Measurements from ENCODE around the gene ADCY2.

Gene ADCY2

DNA sequence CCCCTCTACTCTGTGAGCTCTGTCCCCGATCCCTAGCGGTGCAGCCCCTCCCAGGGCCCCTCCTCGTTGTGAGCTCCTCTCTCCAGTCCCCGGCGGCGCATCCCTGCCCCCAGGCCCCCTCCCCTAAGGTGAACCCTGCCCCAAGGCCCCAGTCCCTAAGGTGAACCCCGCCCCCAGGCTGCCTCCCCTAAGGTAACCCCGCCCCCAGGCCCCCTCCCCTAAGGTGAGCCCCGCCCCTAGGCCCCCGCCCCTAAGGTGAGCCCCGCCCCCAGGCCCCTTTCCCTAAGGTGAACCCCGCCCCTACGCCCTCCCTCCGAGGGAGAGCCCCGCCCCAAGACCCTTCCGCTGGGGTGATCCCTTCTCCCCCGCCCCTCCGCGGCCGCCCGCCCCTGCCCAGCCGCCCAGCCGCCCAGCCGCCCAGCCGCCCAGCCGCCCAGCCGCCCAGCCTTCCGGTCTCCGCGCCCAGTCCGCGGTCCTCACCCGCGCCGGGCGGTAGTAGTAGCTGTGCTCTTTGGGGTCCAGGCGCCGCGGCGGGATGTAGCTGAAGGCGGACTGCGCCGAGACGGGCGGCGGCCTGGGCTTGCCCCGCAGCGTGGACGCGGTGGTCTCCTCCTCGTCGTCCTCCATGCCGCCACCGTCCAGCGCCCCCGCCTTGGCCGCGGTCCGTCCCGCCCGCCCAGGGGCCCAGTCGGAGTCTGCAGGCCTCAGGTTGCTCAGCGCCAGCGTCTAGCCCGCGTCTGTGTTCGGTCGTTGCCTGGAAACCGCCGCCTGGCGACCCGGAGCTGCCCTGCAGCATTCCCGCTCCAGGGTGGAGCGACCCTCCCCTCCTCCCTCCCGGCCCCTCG, 454.7 kb downstream of the ADCY2 start, which contains the start of gene CFAP90:
TSS of gene CFAP90 (minus strand) at position 739 of the 845 bp plus-strand sequence. CDS start at position 627, 112 bp downstream.
- TF ChIP-seq, protein P1, sequence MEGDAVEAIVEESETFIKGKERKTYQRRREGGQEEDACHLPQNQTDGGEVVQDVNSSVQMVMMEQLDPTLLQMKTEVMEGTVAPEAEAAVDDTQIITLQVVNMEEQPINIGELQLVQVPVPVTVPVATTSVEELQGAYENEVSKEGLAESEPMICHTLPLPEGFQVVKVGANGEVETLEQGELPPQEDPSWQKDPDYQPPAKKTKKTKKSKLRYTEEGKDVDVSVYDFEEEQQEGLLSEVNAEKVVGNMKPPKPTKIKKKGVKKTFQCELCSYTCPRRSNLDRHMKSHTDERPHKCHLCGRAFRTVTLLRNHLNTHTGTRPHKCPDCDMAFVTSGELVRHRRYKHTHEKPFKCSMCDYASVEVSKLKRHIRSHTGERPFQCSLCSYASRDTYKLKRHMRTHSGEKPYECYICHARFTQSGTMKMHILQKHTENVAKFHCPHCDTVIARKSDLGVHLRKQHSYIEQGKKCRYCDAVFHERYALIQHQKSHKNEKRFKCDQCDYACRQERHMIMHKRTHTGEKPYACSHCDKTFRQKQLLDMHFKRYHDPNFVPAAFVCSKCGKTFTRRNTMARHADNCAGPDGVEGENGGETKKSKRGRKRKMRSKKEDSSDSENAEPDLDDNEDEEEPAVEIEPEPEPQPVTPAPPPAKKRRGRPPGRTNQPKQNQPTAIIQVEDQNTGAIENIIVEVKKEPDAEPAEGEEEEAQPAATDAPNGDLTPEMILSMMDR (IDR thresholded peaks at IDR 0.05; ENCODE audit: borderline replicate concordance, insufficient read depth, low read depth, low read length) = no peak

DNA sequence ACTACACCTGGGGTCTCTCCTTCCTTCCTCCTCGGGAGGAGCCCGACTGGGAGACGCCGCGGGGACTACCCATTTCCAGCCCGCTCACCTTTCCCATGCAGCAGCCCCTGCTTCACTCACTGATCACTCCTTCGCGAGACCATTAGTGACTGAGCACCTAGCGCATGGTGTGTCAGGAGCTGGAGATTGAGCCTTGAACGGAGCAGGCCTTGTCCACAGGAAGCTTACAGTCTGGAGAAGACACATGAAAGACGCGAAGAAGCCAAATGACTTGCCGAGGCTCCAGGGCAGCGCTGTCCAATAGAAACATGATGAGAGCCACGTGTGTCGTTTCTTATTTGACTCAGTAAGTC, 455.3 kb downstream of the ADCY2 start:
- H3K4me3 ChIP-seq (ENCODE audit: low read depth, low read length) = no peak overlapping the region
- TF ChIP-seq, protein P1 (IDR thresholded peaks at IDR 0.05; ENCODE audit: borderline replicate concordance, insufficient read depth, low read depth, low read length) = no peak

More for the DNA sequence above, 454.7 kb downstream of the ADCY2 start, which contains the start of gene CFAP90:
- H3K4me3 ChIP-seq (ENCODE audit: low read depth, low read length) = no peak within 1 kb of the TSS

DNA sequence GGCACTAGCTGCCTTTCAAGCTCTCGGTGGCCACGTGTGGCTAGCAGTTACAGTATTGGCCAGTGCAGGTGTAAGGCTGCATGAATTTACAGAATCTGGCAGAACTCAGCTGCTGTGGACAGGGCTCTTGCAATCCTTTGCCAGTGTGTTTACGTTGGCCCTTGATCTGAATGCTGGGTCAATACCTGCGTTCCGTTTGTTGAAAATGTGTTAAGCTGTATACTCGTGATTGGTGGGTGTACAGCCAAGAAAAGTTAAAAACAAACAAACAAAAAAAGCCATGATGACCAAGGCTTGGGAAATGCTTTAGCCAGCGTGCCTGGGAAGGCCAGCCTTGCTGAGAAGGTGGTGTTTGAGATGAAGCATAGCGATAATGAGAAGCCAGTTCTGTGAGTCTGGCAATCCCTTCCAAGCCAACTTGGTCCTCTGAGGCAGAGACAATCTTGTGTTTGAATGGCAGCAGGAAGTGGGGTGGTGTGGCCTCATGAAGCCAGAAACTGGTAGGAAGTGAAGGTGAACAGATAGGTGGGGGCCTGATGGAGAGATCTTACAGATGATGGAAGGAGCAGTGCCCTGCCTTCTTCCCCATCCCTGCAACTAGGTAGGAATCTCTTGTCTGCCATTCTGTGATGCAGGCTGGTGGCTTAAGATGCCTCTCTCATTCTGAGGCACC, 455.8 kb downstream of the ADCY2 start:
- no peak overlapping the region for H3K4me3 ChIP-seq (ENCODE audit: low read depth, low read length)
- TF ChIP-seq, protein P1 (IDR thresholded peaks at IDR 0.05; ENCODE audit: borderline replicate concordance, insufficient read depth, low read depth, low read length) = no peak

DNA sequence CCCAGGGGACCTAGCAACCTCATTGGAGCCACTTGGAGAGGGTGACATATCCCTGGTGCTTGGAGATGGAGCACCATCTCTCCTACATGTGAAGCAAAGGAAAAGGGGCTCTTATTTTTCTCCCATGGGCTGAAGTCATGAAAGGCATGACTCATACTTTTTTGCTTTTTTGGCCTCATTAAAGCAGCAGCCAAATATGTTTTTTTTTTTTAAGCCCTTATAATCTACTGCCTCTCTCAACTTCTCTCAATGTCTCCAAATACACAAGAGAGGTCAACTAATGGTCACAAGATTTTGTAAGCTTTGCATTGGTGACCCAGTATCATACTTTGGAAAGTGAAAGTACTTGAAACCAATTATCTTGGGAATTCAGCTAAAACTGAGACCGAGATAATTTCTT, 456.6 kb downstream of the ADCY2 start:
- no peak overlapping the region for H3K4me3 ChIP-seq (ENCODE audit: low read depth, low read length)
- TF ChIP-seq, protein P1 (IDR thresholded peaks at IDR 0.05; ENCODE audit: borderline replicate concordance, insufficient read depth, low read depth, low read length) = no peak

DNA sequence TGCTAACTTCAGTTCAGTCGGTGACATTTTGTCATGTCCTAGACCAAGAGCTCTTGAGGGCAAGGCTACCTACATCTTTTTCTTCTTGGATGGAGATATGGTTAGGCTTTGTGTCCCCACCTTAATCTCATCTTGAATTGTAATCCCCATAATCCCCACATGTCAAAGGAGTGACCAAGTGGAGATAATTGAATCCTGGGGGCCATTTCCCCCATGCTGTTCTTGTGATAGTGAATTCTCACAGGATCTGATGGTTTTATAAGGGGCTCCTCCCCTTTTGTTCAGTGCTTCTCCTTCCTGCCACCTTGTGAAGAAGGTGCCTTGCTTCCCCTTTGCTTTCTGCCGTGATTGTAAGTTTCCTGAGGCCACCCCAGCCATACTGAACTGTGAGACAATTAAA, 457.1 kb downstream of the ADCY2 start:
- TF ChIP-seq, protein P1 (IDR thresholded peaks at IDR 0.05; ENCODE audit: borderline replicate concordance, insufficient read depth, low read depth, low read length) = no peak
- no peak overlapping the region for H3K4me3 ChIP-seq (ENCODE audit: low read depth, low read length)

DNA sequence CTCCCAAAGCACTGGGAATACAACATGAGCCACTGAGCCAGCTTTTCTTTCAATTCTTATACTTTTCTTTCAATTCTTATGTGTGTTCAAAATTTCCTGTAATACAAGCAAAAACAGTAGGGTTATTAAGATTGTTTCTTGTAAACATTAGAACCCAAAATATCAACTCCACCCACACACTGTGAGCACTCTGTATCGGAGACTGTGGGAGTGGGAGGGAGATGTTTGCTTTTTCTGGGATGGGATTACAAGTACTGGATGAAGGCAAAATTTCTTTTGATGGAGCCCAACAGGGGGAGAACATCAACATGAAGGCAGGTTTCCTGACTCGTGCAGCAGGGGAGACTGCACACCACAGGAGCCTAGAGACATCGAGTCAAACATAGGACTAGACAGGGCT, 459.7 kb downstream of the ADCY2 start:
- TF ChIP-seq, protein P1 (IDR thresholded peaks at IDR 0.05; ENCODE audit: borderline replicate concordance, insufficient read depth, low read depth, low read length) = no peak
- H3K4me3 ChIP-seq (ENCODE audit: low read depth, low read length) = no peak overlapping the region
